HepG2 (cell line): ENCODE data around the gene CARMIL3. TPM values are rescaled to one million over a fixed set of nuclear protein-coding genes. Genes with fewer than 3 reads are reported as not detected.

Source experiments
- EHMT2 ChIP-seq: fragments of 200-600 bp; sonication (generic); IDR thresholded peaks from 2 replicates; pipeline ENCODE4 v1.7.0; 2017; ENCODE audit warnings: antibody characterized with exemption, low read depth, low read length, borderline replicate concordance
- KAT8 ChIP-seq: IDR thresholded peaks from 2 replicates; pipeline ENCODE4 v1.6.1; 2016; ENCODE audit warnings: missing genetic modification reagents, missing compliant biosample characterization
- MED8 ChIP-seq: sonication (generic); formaldehyde crosslinking; IDR thresholded peaks from 2 replicates; pipeline ENCODE4 v1.8.1; 2023; ENCODE audit warnings: mild to moderate bottlenecking, missing genetic modification reagents; ENCODE audit not compliant: insufficient replicate concordance
- NCOR1 ChIP-seq: fragments of 200-600 bp; sonication (generic); IDR thresholded peaks from 2 replicates; pipeline ENCODE4 v1.7.0; 2017; ENCODE audit warnings: antibody characterized with exemption, low read length, borderline replicate concordance
- NFYB ChIP-seq: sonication (generic); formaldehyde crosslinking; IDR thresholded peaks from 2 replicates; pipeline ENCODE4 v1.4.0; 2020; ENCODE audit warnings: missing genetic modification reagents
- REPIN1 ChIP-seq: sonication (generic); formaldehyde crosslinking; IDR thresholded peaks from 2 replicates; pipeline ENCODE4 v1.8.0; 2022; ENCODE audit warnings: missing genetic modification reagents, low read depth, mild to moderate bottlenecking, borderline replicate concordance
- SMARCC2 ChIP-seq: fragments of 450-650 bp; IDR thresholded peaks from 2 replicates; pipeline ENCODE4 v1.6.1; 2017; ENCODE audit warnings: antibody characterized with exemption, mild to moderate bottlenecking
- ZFAT ChIP-seq: sonication (generic); formaldehyde crosslinking; conservative IDR thresholded peaks from 2 replicates; pipeline ENCODE4 v1.8.1; 2023; ENCODE audit warnings: missing genetic modification reagents, inconsistent platforms
- ZNF225 ChIP-seq: sonication (generic); formaldehyde crosslinking; IDR thresholded peaks from 2 replicates; pipeline ENCODE4 v1.4.0; 2020; ENCODE audit warnings: mild to moderate bottlenecking, missing genetic modification reagents
- ZNF232 ChIP-seq: sonication (generic); formaldehyde crosslinking; IDR thresholded peaks from 2 replicates; pipeline ENCODE4 v1.4.0; 2020; ENCODE audit warnings: missing genetic modification reagents, borderline replicate concordance
- ZNF441 ChIP-seq: sonication (generic); formaldehyde crosslinking; IDR thresholded peaks from 2 replicates; pipeline ENCODE4 v1.7.0; 2021; ENCODE audit warnings: missing genetic modification reagents, borderline replicate concordance
- ZNF530 ChIP-seq: sonication (generic); formaldehyde crosslinking; IDR thresholded peaks from 2 replicates; pipeline ENCODE4 v1.5.0; 2020; ENCODE audit warnings: low read depth, mild to moderate bottlenecking, missing genetic modification reagents
- polyA plus RNA-seq, 8 experiments: library from polyadenylated mRNA; depleted of rRNA in 3 of 8; stranded (reverse) in 7 of 8; unstranded in 1 of 8; fragments of >200 nt; fragmentation: Illumina TruSeq in 4 of 8; extraction: Trizol in 4 of 8; gene quantifications; 2 replicates each; pipeline versions ENCODE4 v1.2.1 to v1.2.3, GENCODE V29; 2011 to 2016; ENCODE audit warnings: low read depth in 4 of 8, missing spikeins in 1 of 8, mixed read lengths in 1 of 8; ENCODE audit not compliant: insufficient read depth in 1 of 8
- total RNA-seq, 5 experiments: library from RNA; depleted of rRNA; stranded (reverse); fragments of >200 nt; fragmentation: Illumina TruSeq; extraction: Trizol; gene quantifications; 2 replicates each; pipeline ENCODE4 v1.2.3, GENCODE V29; 2016; ENCODE audit warnings: low read depth in 1 of 5
- TF ChIP-seq, protein P1 (sequence below), 2 experiments: sonication (generic) in 1 of 2; formaldehyde crosslinking in 1 of 2; IDR thresholded peaks; 2 replicates each; pipeline versions ENCODE4 v1.4.0 to v1.6.1; 2016 to 2020; ENCODE audit warnings: borderline replicate concordance in 1 of 2, low read depth in 1 of 2, mild to moderate bottlenecking in 1 of 2, missing genetic modification reagents in 1 of 2
- TF ChIP-seq, protein P2 (sequence below): sonication (generic); formaldehyde crosslinking; IDR thresholded peaks from 2 replicates; pipeline ENCODE4 v1.4.0; 2020; ENCODE audit warnings: missing genetic modification reagents, borderline replicate concordance
- TF ChIP-seq, protein P3 (sequence below): sonication (generic); formaldehyde crosslinking; IDR thresholded peaks from 2 replicates; pipeline ENCODE4 v1.4.0; 2020; ENCODE audit warnings: missing genetic modification reagents, mild to moderate bottlenecking, borderline replicate concordance
- TF ChIP-seq, protein P4 (sequence below): IDR thresholded peaks from 2 replicates; pipeline ENCODE4 v1.6.1; 2016; ENCODE audit warnings: low read depth

The CARMIL3 gene
- total and polyA plus RNA-seq, 2 of the 13 experiments (the other 11 are each of a cell fraction or from before 2014, with no cell fraction given), result 0.27 to 0.55 TPM

DNA sequence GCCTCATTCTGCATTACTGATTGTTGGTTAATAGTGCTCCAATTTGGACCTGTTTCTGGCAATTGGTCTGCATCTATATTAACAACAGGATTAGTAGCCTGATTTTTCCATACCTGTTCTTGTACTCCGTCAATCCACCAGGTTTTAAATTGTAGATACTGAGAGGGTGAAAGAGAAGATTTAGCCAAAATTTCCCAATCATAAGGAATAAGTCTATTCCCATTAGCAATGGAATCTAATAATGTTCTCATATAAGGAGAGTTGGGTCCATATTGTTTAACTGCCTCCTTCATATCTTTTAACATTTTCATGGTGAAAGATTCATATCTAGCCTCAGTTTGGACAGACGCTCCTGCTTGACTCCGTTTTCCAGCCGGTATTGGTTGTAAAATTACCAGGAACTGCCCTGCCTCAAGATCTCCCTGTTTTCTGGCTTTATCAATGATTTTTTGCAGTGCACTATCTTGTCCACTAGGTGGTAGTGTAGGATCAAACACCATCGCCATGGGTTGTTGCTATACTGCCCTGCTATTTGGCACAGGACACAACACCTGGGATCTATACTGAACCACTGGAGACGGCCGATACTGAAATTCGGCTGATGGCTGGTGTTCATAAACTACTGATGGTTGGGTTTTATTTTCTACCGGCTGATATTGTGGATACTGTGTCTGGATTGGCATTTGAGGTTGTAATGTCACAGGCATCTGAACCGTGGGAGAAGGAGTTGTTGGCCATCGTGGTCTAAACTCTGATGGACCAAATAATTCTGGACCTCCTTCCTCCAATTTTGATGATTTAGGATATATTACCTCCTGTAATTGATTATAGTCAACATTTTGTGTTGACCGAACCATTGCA lies 37.9 kb upstream of the CARMIL3 start (continued):
- TF ChIP-seq, protein P1, sequence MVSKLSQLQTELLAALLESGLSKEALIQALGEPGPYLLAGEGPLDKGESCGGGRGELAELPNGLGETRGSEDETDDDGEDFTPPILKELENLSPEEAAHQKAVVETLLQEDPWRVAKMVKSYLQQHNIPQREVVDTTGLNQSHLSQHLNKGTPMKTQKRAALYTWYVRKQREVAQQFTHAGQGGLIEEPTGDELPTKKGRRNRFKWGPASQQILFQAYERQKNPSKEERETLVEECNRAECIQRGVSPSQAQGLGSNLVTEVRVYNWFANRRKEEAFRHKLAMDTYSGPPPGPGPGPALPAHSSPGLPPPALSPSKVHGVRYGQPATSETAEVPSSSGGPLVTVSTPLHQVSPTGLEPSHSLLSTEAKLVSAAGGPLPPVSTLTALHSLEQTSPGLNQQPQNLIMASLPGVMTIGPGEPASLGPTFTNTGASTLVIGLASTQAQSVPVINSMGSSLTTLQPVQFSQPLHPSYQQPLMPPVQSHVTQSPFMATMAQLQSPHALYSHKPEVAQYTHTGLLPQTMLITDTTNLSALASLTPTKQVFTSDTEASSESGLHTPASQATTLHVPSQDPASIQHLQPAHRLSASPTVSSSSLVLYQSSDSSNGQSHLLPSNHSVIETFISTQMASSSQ (IDR thresholded peaks at IDR 0.05; ENCODE audit: low read depth), result no peak
- TF ChIP-seq, protein P1 (CRISPR knock-in tag; IDR thresholded peaks at IDR 0.05; ENCODE audit: borderline replicate concordance), result 0 out of 2 replicates have a peak, but pooled peaks have one; percentile 21
- TF ChIP-seq EHMT2 (no peak), ZNF530 (CRISPR knock-in tag) (no peak), ZFAT (no peak), ZNF441 (CRISPR knock-in tag) (no peak), SMARCC2 (no peak), REPIN1 (CRISPR knock-in tag) (peak; percentile 97), NCOR1 (no peak), NFYB (CRISPR knock-in tag) (no peak), MED8 (CRISPR knock-in tag) (no peak), ZNF232 (CRISPR knock-in tag) (no peak; the same call in 1 of the 2 replicates), KAT8 (CRISPR knock-in tag) (peak; percentile 67), ZNF225 (CRISPR knock-in tag) (no peak)
- TF ChIP-seq, protein P2, sequence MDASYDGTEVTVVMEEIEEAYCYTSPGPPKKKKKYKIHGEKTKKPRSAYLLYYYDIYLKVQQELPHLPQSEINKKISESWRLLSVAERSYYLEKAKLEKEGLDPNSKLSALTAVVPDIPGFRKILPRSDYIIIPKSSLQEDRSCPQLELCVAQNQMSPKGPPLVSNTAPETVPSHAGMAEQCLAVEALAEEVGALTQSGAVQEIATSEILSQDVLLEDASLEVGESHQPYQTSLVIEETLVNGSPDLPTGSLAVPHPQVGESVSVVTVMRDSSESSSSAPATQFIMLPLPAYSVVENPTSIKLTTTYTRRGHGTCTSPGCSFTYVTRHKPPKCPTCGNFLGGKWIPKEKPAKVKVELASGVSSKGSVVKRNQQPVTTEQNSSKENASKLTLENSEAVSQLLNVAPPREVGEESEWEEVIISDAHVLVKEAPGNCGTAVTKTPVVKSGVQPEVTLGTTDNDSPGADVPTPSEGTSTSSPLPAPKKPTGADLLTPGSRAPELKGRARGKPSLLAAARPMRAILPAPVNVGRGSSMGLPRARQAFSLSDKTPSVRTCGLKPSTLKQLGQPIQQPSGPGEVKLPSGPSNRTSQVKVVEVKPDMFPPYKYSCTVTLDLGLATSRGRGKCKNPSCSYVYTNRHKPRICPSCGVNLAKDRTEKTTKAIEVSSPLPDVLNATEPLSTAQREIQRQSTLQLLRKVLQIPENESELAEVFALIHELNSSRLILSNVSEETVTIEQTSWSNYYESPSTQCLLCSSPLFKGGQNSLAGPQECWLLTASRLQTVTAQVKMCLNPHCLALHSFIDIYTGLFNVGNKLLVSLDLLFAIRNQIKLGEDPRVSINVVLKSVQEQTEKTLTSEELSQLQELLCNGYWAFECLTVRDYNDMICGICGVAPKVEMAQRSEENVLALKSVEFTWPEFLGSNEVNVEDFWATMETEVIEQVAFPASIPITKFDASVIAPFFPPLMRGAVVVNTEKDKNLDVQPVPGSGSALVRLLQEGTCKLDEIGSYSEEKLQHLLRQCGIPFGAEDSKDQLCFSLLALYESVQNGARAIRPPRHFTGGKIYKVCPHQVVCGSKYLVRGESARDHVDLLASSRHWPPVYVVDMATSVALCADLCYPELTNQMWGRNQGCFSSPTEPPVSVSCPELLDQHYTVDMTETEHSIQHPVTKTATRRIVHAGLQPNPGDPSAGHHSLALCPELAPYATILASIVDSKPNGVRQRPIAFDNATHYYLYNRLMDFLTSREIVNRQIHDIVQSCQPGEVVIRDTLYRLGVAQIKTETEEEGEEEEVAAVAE, result peak; percentile 90; the same call in 1 of the 2 replicates
- TF ChIP-seq, protein P3, sequence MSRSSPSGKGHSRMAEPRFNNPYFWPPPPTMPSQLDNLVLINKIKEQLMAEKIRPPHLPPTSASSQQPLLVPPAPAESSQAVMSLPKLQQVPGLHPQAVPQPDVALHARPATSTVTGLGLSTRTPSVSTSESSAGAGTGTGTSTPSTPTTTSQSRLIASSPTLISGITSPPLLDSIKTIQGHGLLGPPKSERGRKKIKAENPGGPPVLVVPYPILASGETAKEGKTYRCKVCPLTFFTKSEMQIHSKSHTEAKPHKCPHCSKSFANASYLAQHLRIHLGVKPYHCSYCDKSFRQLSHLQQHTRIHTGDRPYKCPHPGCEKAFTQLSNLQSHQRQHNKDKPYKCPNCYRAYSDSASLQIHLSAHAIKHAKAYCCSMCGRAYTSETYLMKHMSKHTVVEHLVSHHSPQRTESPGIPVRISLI (CRISPR knock-in tag), result peak; percentile 47; the same call in 1 of the 2 replicates
- TF ChIP-seq, protein P4, sequence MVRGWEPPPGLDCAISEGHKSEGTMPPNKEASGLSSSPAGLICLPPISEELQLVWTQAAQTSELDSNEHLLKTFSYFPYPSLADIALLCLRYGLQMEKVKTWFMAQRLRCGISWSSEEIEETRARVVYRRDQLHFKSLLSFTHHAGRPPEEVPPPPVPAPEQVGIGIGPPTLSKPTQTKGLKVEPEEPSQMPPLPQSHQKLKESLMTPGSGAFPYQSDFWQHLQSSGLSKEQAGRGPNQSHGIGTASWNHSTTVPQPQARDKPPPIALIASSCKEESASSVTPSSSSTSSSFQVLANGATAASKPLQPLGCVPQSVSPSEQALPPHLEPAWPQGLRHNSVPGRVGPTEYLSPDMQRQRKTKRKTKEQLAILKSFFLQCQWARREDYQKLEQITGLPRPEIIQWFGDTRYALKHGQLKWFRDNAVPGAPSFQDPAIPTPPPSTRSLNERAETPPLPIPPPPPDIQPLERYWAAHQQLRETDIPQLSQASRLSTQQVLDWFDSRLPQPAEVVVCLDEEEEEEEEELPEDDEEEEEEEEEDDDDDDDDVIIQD (CRISPR knock-in tag), result peak; percentile 93
